ENCODE data around the gene DIS3L2.
"Not testable (repeated sequence)": the region's sequence is repeated elsewhere in the genome, so short reads cannot be mapped to it uniquely, and the experiment has no call there.

DIS3L2 gene

DNA sequence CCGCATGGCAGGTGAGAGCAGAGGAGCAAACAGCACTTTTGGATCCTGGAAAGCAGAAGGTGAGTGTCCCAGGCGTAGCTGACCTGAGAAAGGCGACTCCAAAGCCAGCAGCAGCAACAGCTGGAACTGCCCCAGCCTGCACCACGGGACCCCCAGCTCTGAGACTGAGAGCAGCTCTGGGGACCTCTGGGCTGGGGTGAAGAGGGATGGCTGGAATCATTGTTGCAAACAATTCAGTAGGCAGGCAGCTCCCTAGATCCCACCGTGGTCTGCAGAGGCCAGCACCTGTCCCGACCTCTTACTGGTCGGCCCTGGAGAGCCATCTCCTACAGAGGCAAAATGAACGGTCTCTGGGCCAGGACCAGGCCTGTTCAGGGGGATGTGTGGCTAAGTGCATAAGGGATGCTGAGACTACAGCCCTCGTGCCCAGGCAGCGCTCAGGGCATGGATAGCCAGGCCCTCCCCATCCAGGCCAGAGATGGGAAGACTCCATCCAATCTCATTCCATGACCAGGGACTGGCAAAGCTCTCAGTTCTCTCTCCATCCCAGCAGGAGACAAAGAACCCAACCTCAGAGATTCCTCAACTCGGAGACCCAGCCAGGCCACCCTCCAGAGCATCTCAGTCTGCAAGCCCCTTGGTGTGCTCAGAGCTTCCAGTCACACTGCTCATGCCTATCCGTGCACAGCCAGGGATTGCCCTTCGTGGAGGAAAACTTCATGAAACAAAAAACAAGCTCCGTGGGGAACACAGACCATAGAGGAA, 378.8 kb downstream of the DIS3L2 start:
- no peak for DNase-seq

DNA sequence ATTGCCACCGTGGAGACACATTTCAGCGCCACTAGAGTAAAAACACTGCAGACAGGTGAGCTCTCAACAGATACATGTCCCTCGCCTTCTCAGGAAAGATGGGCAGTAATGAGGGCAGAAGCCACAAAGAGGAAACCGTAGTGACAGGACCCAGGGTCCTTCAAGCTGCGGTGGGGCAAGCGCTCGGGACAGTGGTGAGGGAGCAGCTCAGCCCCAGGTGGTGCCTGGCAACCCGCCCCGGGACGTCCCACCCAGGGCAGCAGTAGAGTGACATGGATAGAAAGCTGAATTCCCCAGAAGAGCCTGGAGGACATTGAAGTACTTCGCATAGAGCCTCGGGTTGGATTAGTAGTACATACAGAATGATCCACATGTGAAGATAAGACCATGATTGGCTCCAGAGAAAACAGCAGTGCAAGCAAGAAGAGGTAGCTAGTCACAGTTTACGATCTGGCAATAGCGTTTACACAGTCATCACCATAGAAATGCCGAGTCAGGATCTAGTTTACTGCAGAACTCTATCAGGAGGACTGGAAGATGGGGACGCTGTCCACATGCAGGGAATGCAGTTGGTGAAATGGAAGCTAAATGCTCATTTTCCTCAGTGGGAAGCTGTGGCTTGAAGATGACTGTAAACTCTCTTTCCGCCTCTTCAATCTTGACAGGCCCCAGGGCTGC, 379.7 kb downstream of the DIS3L2 start:
- DNase-seq: no peak

DNA sequence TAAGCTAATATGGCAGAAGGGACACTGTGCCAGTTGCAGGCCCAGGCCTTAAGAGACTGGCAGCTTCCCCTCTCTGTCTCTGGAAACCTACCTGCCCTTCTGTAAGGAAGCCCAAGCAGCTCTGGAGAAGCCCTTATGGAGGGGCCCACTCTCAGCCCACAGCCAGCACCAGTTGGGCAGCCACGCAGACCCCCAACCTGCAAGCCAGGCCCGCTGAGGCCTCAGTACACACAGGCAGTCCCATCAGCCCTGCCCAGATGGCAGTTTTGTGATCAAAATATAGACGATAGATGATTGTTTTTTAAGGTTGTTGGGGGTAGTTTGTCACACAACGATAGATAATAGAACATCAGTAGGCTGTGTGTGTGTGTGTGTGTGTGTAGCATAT, 380.2 kb downstream of the DIS3L2 start:
- no peak for DNase-seq

DNA sequence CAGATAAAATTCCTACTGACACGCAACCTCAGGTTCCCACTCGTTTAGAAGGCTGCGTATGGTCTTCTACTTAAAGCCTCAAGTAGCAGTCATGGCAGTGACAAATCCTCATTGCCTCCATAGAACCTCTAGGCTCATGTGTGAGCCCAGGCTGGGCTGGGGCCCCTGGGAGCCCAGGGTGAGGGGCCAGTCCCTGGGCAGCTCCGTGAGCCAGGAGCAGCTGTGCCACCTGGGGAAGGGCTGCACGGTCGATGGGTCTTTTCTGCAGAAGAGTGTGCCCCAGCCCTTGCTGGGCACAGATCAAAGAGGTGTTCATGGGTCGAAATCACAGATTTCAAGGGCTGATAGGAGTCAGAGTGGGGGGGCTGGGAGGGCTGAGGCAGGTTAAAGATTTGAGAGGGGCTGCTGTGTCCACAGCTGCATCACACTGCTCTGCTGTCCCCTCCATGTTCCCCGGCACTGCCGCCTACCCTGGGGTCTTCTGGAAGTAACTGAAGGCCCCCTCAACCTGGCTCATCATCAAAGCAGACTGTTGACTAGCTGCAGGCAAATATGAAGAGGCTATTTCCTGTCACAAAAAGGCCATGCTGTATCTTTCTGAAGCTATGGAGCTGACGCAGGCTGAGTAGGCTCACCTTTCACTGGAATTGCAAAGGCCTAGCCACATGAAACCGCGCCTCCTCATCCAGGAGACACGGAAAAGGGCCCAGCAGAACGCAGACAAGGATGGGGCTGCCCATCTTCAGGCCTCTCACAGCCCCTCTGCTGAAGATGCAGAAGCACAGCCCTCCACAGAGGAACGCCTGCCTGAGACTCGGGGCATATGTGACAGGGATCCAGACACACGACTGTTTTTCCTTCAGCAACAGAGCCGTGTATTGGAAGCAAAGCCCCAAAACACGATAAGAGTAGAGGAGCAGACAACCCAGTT, 381.4 kb downstream of the DIS3L2 start:
- DNase-seq: no peak

DNA sequence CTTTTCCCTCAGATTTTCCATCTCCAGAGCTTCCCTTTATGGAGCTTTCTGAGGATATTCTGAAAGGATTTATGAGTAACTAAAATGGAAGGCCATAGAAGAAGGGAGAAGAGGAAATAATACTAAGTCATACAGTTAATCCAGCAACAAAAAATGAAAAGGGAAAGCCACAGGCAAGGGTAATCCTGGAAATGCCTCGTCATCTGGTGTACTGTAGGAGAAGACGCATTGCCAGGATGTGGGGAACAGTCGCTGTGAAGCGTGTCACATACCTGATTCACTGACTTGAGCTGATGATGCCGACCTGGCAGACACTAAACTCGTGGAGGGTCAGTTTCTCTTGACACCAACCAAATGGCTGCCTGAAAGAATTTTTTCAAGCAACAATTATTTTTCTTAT, 382.3 kb downstream of the DIS3L2 start:
- DNase-seq: no peak

DNA sequence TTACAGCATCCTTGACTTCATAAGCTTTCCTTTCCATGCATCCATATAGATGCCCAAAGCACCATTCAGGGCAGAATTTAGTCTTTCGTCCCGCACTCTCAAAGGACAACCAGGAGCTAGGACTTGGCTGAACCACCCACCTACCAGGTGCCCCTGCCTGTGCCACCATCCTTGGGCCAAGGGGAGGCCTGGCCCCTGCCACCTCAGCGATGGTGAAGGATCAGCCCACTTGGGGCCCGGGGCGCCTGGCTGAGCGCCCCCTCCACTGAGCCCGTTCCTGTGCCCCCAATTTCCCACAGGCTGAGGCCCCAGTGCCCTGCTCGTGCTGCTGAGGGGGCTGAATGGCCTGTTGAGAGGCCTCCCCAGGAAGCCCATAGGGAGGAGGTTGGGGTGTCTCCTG, 383.7 kb downstream of the DIS3L2 start:
- no peak for DNase-seq

DNA sequence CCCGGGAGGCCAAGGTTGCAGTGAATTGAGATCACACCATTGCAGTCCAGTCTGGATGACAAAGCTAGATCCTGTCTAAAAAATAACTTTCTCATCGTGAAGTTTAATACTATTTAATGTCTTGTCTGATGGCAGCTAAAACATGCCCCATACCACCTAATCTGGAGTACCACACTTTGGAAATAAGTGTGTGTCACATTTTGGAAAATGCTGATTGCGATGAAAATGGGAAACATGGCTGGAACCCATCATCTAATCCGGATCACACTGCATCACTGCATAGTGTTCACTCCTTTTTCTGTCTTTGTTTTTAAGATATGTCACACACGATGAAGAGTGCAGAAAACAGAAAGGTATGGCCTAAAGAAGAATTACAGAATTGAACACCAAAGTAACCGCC, 385.9 kb downstream of the DIS3L2 start:
- no peak for DNase-seq

DNA sequence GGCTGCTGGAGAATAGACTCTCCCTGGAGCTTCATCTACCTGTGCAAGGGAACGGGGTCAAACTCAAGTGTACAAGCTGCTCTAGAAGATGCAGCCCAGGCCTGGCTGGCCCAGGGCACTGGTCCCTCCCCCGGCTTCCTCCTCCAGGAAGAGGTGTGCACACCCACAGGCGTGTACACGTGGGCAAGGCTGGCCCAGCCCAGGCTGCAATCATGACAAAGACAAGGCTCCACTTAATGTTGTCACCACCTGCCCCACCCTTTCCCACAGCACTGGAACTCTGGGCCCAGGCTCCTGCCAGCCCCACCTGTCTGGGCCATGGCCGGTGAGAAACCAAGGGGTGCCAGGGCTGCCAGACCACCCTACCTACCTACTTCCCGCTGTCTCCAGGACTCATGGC, 387.4 kb downstream of the DIS3L2 start:
- DNase-seq: no peak

DNA sequence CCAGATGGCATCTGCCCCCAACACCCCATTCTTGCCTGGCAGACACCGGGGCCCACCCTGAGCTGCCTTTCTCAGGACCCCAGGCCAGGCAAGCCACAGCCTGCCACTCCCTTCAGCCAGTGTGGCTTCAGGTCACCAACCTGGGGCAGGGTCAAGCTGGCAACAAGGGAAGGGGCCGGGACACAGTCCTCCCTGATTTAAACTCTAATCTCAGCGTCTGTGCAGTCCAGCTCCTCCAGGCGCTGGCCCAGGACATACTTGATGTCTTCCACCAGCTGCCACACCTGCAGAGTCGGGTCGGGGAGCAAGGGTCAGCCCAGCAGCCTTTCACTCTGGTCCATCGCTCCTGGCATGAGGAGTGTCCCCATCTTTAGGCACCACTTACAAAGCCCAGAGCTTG, 388.0 kb downstream of the DIS3L2 start:
- DNase-seq: no peak

DNA sequence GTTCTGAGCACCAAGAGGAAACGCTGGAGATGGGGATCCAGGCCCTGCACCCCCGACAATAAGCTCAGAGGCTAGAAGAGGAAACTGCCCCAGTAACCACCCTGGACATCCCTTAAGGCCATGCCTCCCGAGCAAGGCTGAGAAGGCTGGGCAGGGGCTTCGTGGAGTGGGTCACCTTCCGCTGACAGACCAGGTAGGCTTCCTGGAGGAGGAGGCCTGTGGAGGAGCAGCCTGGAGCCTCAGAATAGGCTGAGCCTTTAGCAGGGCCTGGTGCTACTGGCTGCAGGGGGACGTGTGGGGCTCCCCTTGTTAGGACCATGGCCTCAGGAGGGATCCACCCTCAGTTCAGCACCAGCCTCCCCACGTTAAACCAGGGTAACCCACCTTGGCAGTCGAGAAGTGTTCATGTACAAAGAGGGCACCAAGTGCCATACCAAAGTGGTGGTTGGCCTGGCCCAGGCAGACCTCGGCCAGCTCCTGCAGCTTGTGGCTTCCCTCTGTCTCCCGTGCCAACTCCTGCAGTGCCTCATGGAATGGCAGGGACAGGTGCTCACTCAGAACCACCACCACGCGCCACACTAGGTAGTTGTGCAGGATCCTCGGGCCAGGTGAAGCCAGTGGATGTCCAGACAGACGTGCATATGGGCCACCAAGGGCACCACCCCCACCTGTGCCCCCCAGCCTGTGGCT, 388.6 kb downstream of the DIS3L2 start:
- no peak for DNase-seq

DNA sequence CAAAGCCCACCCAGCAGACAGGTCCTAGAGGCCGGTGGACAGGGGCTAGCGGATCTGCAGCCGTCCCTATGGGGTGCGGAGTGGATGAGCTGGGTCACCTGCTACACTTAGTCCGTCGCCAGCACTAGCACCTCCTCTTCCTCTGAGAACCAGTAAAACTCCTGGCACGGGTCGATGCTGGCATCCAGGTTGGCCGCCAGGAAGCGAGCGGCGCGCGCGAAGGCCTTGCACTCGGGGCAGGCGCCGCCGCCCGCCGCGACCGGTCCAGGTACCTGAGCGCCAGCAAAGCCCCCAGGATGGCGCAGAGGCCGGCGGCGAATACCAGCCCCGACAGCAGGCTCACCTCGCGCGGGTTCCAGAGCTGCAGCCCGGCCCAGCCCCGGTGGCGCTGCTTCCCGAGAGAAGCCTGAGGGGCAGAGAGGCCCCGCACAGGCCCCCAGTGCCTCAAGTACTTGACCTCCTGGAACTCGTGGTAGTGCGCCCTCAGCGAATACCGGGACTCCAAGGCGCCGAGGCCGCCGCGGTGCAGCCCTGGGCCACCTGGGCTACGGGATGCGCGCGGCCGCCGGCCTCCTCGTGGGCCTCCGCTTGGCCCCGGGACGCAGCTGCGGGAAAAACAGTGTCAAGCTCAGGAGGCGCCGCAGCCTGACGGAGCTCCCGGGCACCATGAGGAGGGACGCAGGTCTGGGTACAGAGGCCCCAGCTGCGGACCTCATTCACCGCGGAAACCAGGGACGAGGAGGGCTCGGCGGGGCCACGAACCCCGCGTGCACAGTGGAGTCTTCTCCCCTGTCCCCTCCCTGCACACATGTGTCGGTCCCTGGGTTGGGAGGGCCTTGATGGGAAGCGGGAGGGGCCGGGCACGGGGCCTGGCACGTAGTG, 389.5 kb downstream of the DIS3L2 start:
- DNase-seq: no peak

DNA sequence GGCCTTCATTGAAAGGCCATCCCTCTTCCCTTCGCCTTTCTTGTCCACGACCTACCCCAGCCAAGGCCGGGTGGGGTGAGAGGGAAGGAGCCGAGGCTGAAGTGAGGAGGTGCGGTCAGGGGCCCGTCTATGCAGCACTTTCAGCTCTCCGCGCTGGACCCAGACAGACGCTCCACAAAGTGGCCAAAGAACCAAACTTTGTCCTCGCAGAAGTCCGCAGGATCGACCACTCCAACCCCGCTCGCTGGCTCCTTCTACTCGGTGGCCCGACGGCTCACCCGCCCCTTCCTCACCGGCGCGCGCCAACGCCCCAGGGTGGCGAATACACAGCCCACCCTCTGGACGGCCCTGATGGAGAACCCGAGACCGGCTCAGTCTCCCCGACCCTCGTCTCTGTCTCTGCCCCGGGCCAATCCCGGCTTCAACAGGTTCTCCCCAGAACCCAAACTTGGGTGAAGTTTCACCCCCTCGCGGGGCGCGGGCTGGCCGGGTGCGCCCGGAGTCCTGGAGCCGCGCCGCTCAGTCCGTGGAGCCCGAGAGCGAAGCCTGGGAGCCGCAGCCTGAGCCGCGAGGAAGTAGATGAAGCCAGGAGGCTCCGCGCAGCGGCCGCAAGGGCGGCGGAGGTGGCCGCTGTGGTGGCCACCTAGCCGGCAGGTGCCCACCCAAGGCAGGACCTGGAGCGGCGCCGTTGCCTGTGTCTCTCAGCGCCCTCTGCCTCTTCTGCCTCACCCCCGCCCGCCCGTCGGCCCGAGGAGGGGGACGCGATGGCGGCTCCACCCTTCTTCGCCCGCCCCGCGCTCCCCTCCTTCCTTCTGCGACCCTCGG, 390.4 kb downstream of the DIS3L2 start:
- DNase-seq: no peak

DNA sequence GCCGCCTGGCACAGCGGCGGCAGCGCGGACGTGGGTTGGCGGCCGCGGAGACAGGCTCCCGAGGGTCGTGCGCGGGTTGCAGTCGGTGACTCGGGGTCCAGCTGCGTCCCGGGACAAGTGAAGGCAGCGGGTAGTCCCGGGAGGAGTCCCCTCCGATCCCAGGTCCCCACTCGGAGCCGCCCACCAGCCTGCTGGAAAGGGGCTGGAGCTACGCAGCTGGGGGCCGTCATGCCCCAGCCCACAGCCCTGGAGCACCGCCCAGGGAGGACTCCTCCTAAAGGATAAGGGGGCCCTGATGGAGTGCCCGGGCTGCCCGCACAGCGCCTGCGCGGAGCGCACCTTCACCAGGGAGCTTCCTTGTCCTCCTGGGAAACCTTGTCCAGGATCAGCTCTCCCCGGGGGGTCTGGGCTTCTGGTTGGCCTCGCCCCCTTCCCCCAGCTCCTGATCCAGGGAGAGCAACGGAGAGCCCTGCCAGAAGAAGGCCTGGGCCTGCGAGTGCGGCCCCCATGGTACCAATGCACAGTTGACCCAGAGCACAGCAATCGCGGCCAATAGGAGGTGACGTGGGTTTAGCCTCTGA, 391.1 kb downstream of the DIS3L2 start:
- DNase-seq: no peak

DNA sequence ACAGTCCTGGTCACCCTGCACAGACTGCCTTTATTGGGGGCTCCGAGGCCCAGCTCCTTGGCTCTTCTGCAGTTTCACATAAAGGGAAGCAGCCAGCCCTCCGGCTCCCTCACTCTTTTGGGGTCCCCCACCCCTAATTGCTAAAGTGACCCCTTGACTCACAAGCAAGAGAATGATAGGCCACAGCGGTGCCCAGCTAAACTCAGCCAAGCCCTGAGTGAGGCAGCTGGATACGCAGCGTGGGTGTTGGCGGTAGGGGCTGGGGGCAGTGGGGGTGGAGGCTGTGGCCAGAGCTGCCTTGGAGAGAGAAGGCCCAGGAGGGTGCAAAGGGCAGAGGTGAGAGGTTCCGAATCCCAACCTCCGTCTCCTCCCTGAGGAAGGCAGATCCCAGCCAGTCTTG, 391.6 kb downstream of the DIS3L2 start:
- DNase-seq: no peak

DNA sequence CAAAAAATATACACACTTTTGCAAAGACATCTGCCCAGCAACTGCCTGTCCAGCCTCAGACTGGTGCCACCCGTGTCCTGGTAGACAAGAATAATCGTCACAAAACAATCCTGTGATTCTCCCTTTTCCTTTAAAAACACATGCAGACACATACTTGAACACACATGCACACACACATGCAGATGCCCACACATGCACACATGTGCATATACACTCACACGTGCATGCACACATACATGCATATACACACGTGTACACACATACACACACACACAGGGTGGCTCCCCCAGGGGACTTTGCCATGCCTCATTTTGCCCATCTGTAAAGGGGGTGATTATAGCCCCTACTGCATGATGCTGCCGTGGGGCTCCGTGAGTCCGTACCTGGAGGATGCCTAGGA, 392.1 kb downstream of the DIS3L2 start:
- DNase-seq: no peak

DNA sequence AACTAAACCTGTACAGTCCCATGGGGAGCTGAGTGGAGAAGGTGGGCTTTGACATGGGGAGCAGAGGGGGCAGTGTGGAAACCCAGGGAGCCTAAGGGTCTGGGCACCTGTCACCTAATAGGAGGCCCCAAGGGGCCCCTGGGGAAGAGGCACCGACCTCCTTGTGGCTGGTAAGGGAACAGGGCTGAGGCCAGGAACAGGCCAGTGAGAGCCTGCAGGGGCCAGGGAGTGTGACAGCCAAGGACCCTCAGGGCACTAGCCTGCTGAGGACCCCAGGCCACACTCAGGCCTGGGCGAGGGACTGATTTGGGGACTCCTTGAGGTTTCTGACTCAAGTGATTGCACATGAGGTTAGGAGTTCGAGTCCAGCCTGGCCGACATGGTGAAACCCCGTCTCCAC, 392.6 kb downstream of the DIS3L2 start:
- DNase-seq: no peak

DNA sequence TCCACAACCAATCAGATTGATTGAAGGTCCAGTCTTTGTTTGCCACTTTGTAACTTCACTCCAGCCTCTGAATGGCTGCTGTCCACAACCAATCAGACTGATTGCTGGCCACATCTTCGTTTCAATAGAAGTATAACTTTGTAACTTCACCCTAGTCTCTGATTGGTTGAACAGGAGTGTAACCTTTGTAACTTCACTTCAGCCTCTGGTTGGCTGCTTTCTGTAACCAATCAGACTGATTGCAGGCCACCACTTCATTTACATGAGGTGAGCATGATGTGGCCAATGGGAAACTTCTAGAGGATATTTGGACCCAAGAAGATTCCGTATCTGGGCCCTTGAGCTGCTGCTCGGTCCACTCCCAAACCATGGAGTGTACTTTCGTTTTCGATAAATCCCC, 400.1 kb downstream of the DIS3L2 start:
- DNase-seq: no peak

DNA sequence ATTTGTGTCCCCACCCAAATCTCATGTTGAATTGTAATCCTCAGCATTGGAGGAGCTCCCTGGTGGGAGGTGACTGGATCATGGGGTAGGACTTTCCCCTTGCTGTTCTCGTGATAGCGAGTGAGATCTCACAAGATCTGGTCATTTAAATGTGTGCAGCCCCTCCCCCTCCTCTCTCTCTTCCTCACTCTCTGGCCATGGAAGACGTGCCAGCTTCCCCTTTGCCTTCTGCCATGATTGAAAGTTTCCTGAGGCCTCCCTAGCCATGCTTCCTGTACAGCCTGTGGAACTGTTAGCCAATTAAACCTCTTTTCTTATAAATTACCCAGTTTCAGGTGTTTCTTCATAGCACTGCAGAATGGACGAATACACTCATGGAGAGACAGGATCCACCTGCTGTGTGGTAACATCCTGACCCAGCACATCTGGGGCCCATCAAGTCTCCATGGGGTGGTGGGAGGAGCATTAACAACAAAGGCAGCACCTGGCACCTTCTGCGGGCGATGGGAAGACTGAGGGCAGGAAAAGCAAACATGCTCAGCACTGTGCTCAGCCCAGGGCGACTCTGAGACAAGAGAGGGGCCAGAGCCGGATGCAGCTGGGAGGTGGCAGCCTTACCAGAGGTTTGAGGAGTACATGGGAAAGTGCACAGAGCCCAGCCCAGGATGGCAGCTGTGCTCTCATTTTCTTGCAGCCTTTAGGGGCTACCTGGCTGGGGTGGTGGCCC, 400.8 kb downstream of the DIS3L2 start:
- no peak for DNase-seq

DNA sequence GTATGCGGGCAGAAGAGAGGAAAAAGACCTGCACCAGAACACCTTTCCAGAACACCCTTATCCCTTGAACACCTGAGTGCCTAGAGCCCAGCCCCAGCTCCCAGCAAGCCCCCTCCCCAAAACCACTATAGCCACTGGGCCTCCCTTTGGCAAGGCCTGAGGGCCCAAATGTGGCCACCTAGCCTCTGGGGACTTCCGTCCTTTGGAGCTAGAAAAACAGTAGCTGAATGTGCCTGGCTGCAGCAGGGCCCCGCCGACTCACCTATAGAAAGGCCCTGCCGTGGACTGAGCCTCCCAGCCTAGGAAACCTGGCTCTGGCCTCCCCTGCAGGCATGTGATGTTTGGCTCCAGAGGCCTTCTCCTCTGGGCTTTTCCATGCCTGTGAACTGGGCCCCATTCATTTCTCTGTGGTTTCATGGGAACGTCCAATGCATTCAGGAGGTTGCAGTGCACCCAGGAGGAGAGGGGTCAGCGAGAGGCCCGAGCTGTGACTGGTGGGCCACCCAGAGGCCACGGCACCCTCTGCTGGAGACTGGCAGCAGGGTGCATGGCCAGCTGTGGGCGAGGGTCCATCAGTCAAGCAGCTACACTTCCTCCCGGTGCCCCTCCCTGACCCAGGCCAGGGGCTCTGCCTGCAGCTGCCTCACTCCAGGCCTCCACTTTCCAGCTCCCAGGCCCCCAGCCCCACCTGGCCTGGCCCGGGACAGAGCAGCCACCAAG, 401.7 kb downstream of the DIS3L2 start:
- DNase-seq: not testable (repeated sequence)

All from AML-193 (cell line).